HG02642 (cell line): ENCODE results near the gene MIOX.

Source experiments
- ATAC-seq: cut with Tn5 transposase; IDR thresholded peaks from one replicate; pipeline ENCODE4 v1.9.1; 2021; ENCODE audit warnings: mild to moderate bottlenecking; ENCODE audit not compliant: unreplicated experiment, poor library complexity

Gene MIOX

GRCh38 chr22:50471962-50472361 is 14.7 kb upstream of the MIOX start:
- ATAC-seq: no peak

DNA sequence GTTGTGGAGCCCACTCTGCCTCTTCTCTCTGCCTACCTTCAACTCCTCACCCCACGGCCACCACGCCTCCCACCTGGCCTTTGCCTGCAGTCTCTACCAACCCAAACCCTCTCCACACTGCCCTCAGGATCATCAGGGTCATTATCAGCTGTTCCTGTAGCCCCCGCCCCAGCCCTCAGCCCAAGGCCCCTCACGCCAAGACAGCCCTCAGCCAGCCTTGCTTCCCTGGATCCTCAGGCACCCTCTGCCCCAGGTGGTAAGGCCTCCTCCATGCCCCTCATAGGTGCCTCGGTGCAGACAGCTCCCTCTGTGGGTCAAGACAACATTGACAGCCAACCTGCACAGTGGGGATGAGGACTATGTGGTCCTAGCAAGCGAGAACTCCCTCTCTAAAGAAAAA is 13.6 kb upstream of the MIOX start:
- ATAC-seq: no peak

GRCh38 chr22:50473855-50474671 is 12.6 kb upstream of the MIOX start:
- no peak for ATAC-seq

DNA sequence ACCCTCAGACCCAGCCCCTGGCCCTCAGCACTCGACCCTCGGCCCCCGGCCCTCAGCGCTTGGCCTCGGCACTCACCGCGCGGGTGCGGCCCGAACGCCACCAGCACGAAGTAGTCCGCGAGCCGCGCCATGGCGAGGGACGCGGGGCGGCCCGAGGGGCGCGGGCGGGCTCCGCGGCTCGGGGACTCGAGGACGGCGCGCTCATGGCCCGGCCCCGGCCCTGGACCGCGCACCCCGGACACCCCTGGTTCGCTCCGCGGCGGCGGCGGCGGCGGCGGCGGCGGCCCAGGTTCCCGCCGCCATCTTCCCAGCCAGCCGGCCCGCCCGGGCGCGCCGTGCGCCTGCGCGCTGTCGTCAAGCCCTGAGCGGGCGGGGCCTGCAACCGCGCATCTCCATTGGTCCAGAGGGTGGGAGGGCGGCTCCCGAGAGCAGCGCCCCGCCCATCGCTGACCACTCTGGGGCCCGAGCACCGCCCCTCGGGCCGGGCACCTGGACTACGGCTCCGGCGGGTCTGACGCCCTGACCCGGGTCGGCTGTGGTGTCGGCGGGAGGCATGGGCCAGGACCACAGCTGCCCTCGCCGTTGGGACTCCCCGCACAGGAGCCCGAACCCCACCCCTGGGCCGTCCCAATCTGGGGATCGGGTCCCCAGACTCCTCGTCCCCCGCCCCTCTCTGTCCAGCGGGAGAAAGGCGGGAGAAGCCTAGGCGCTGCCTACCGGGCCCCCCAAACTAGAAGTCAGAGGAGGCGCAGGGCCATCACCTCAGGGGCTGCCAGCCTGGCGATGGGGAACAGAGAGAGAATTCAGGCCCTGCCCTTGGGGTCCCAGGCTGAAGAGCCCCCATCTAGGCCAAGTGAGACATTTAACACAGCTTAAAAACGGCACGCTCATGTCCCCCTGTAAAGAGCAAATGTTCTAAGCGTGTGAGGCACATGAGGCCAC is 11.7 kb upstream of the MIOX start, which contains the start of gene SBF1:
Gene SBF1 (minus strand): TSS at position 326 of the 942 bp plus-strand sequence. CDS start 195 bp downstream, at position 131.
- peak; percentile 80 for ATAC-seq

GRCh38 chr22:50475652-50476002 is 11.0 kb upstream of the MIOX start:
- ATAC-seq: no peak

DNA sequence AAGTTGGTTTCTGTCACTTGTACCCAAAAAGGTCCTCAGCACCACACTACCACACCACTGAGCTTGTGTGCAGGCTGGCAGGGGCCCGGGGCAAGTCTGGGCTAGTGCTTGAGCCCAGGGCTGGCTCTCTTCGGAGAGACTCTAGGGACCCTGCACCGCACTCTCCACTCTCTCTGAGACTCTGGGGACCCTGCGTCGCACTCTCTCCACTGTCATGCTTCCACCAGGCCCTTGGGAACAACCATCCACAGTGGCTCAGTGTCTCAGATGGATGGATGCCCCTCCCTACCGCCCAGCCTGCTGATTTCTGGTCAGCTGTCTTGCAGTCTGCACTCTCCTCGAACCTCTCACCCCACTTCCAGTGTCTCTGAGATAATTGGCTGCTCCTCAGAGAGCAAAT is 9.8 kb upstream of the MIOX start:
- no peak for ATAC-seq

- ATAC-seq: no peak
Measured at GRCh38 chr22:50477923-50478322, 8.7 kb upstream of the MIOX start.

- ATAC-seq: no peak
Measured at GRCh38 chr22:50479721-50480120, 6.9 kb upstream of the MIOX start.

- ATAC-seq: no peak
Measured at GRCh38 chr22:50481045-50481439, 5.6 kb upstream of the MIOX start.

- ATAC-seq: no peak
Measured at GRCh38 chr22:50481440-50482106, 5.1 kb upstream of the MIOX start, which contains the start of gene ADM2. Gene ADM2, plus strand, starts transcription at chr22:50481543. Its CDS starts 305 bp downstream, at chr22:50481848.

DNA sequence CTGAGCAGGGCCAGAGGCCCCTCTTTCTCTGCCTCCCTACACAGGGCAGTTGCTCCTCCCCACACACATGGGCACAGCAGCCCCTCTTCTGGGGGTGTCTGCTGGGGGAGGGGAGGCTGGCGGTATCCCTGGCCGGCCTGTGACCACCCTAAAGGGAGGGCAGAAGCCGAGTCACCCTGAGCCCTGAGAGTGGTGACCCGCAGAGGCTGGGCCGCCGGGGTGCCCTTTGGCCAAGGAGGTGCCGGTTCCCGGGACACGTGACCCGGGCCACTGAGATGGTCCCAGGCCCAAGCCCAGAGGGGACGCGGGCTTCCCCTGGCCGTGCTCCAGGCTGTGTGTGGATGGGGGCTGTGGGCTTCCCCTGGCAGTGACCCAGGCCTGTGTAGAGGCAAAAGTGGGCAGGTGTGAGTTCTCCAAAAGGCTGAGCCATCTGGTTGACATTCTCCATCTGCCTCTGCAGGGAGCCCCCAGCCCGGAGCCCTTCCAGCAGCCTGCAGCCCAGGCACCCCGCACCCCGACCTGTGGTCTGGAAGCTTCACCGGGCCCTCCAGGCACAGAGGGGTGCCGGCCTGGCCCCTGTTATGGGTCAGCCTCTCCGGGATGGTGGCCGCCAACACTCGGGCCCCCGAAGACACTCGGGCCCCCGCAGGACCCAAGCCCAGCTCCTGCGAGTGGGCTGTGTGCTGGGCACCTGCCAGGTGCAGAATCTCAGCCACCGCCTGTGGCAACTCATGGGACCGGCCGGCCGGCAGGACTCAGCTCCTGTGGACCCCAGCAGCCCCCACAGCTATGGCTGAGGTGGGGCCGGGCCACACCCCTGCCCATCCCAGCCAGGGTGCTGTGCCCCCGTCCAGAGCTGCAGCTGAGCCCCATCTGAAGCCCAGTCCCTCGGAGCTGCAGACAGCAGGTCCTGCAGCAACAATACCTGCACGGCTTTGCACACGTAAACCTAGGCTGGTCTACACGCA is 4.3 kb upstream of the MIOX start:
- no peak for ATAC-seq

DNA sequence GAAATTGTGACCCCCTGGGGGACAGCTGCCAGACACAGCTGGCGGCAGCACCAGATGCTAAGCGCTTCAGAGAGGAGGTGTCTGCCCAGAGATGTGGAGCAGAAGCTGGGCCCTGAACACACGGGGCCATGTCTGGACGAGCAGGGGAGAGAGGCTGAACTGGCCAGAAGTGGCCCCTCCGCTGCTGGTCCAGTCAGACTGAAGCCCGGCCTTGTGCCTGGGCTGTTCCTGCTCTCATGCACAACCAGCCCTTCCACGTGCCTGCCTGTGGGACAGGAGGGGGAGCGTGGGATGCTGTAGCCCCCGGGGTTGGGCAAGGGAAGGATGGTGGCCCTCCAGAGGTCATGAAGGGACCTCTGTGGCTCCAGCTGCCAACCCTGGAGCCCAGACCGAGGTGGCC is 3.6 kb upstream of the MIOX start:
- no peak for ATAC-seq

GRCh38 chr22:50483556-50483955 is 3.1 kb upstream of the MIOX start:
- ATAC-seq: no peak

- no peak for ATAC-seq
Measured at GRCh38 chr22:50483977-50484853, 2.4 kb upstream of the MIOX start.

DNA sequence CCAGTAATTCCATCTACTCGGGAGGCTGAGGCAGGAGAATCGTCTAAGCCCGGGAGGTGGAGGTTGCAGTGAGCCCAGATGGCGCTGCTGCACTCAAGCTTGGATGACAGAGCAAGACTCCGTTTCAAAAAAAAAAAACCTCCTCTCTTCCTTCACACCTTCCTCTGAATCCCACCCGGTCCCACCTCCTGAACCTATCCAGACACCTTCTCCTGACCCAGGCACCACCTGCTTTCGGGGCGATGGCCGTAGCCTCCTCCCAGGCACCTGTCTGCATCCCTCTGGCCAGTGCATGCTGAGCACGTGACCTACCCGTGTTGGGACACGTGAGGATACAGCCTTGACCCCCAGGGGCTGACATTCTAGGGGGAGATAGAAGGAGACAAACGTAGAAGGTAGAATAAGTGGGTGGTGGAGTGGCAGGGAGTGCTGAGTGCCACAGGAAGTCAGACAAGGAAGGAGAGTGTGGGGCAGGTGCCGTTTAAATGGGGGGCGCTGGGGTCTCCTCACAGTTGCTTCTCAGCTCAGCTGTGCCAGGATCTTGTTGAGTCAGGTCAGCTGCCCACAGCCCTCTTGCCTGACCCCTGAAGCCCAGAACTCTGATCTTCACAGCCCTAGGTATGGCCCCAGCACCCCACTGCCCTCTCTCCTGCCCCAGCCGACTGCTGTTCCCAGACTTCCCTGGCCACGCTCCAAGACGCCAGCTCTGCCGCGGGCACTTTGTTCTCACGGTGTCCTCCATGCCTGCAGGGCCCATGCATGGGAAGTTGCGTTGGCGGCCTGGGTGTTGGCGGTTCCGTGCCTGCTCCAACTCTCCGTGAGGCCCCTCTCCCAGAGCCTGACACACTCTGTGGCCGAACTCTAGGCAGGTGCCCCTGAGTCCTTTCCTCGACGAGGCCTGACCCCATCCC is 1.2 kb upstream of the MIOX start:
- ATAC-seq: no peak

GRCh38 chr22:50487290-50488005 is 789 bp downstream of the MIOX start:
- no peak for ATAC-seq
